HEK293 (cell line): Measurements from ENCODE around the gene CETP.

Source experiments
- CTCF ChIA-PET: fragments of 350-600 bp; formaldehyde crosslinking; extraction: SDS; loops from one replicate; lab custom pipeline; 2021; ENCODE audit warnings: antibody characterized with exemption; lab: Yijun Ruan, JAX
- POLR2A ChIA-PET: fragments of 300-600 bp; formaldehyde crosslinking; extraction: SDS; loops from one replicate; lab custom pipeline; 2020; ENCODE audit warnings: antibody characterized with exemption, inconsistent platforms; lab: Yijun Ruan, JAX
- H3K27ac ChIP-seq: fragments of 200-500 bp; sonication (Bioruptor generic); 2 replicates; pipeline ENCODE4 v1.5.1; 2014; ENCODE audit warnings: low read depth, low read length, control low read depth, inconsistent platforms; ENCODE audit errors: extremely low read depth
- H3K36me3 ChIP-seq, 2 experiments: fragments of 200-500 bp in 1 of 2; sonication (Bioruptor generic) in 1 of 2; 1 replicate in 1 of 2; 2 replicates in 1 of 2; pipeline ENCODE4 v1.5.1; 2014 to 2017; ENCODE audit warnings: inconsistent platforms in 2 of 2, low read length in 2 of 2; ENCODE audit not compliant: control insufficient read depth in 2 of 2, insufficient read depth in 1 of 2
- H3K4me1 ChIP-seq: fragments of 200-500 bp; sonication (Bioruptor generic); 2 replicates; pipeline ENCODE4 v1.5.1; 2014; ENCODE audit warnings: mild to moderate bottlenecking, low read length, inconsistent platforms; ENCODE audit not compliant: control insufficient read depth, insufficient read depth
- H3K4me3 ChIP-seq: 2 replicates; pipeline ENCODE4 v1.5.1; 2011; ENCODE audit warnings: low read depth, mild to moderate bottlenecking, control low read depth, low read length, moderate library complexity
- H3K9me3 ChIP-seq: fragments of 200-500 bp; sonication (Bioruptor generic); 2 replicates; pipeline ENCODE4 v1.5.1; 2014; ENCODE audit warnings: low read depth, low read length, inconsistent platforms; ENCODE audit not compliant: control insufficient read depth, insufficient read depth
- MYNN ChIP-seq: fragments of 450-650 bp; formaldehyde crosslinking; IDR thresholded peaks from 2 replicates; pipeline ENCODE4 v1.5.1; 2016; ENCODE audit warnings: missing biosample characterization, missing genetic modification characterization, borderline replicate concordance
- SP2 ChIP-seq: fragments of 450-650 bp; formaldehyde crosslinking; IDR thresholded peaks from 2 replicates; pipeline ENCODE4 v1.5.1; 2016; ENCODE audit warnings: missing biosample characterization, missing genetic modification characterization
- ZBTB6 ChIP-seq: fragments of 450-650 bp; formaldehyde crosslinking; IDR thresholded peaks from 2 replicates; pipeline ENCODE4 v1.5.1; 2017; ENCODE audit warnings: missing biosample characterization, missing genetic modification characterization
- ZNF10 ChIP-seq: fragments of 450-650 bp; formaldehyde crosslinking; IDR thresholded peaks from 2 replicates; pipeline ENCODE4 v1.5.1; 2017; ENCODE audit warnings: missing biosample characterization, missing genetic modification characterization
- ZNF211 ChIP-seq: fragments of 450-650 bp; formaldehyde crosslinking; IDR thresholded peaks from 2 replicates; pipeline ENCODE4 v1.5.1; 2016; ENCODE audit warnings: low read depth, missing biosample characterization, missing genetic modification characterization
- ZNF248 ChIP-seq: fragments of 450-650 bp; formaldehyde crosslinking; IDR thresholded peaks from 2 replicates; pipeline ENCODE4 v1.5.1; 2017; ENCODE audit warnings: missing biosample characterization, missing genetic modification characterization
- ZNF366 ChIP-seq: fragments of 450-650 bp; formaldehyde crosslinking; conservative IDR thresholded peaks from 2 replicates; pipeline ENCODE4 v1.5.1; 2016; ENCODE audit warnings: missing biosample characterization, missing genetic modification characterization
- ZNF558 ChIP-seq: fragments of 450-650 bp; formaldehyde crosslinking; IDR thresholded peaks from 2 replicates; pipeline ENCODE4 v1.5.1; 2016; ENCODE audit warnings: missing biosample characterization, missing genetic modification characterization
- ZNF623 ChIP-seq: fragments of 450-650 bp; formaldehyde crosslinking; IDR thresholded peaks from 2 replicates; pipeline ENCODE4 v1.5.1; 2016; ENCODE audit warnings: missing biosample characterization, missing genetic modification characterization
- ZNF645 ChIP-seq: fragments of 450-650 bp; formaldehyde crosslinking; IDR thresholded peaks from 2 replicates; pipeline ENCODE4; 2016; ENCODE audit warnings: missing biosample characterization, missing genetic modification characterization
- ZNF843 ChIP-seq: fragments of 450-650 bp; formaldehyde crosslinking; IDR thresholded peaks from 2 replicates; pipeline ENCODE4 v1.5.1; 2016; ENCODE audit warnings: missing biosample characterization, missing genetic modification characterization
- ZXDB ChIP-seq: fragments of 450-650 bp; formaldehyde crosslinking; IDR thresholded peaks from 2 replicates; pipeline ENCODE4 v1.5.1; 2016; ENCODE audit warnings: missing biosample characterization, missing genetic modification characterization
- TF ChIP-seq, protein P1 (sequence below): fragments of 450-650 bp; formaldehyde crosslinking; IDR thresholded peaks from 2 replicates; pipeline ENCODE4 v1.5.1; 2017; ENCODE audit warnings: missing biosample characterization, missing genetic modification characterization
- TF ChIP-seq, protein P2 (sequence below): fragments of 450-650 bp; formaldehyde crosslinking; IDR thresholded peaks from 2 replicates; pipeline ENCODE4 v1.5.1; 2016; ENCODE audit warnings: missing biosample characterization, missing genetic modification characterization, borderline replicate concordance
- TF ChIP-seq, protein P3 (sequence below): fragments of 450-650 bp; formaldehyde crosslinking; IDR thresholded peaks from 2 replicates; pipeline ENCODE4 v1.5.1; 2016; ENCODE audit warnings: missing biosample characterization, missing genetic modification characterization

CETP gene

GRCh38 chr16:56923481-56924091 is 38.2 kb upstream of the CETP start:
- ChIA-PET POLR2A (interaction anchor here (0.5 kb wide), 1 partner anchor 223 kb away, joined by 5 read pairs; no protein-coding TSS in a partner anchor), CTCF (no interaction called here)
- H3K4me1 ChIP-seq, result no peaks in the 10 kb centered on the region
- no peak overlapping the region for H3K4me3 ChIP-seq
- TF ChIP-seq ZXDB (tag by site-specific recombination) (no peak), ZNF366 (tag by site-specific recombination) (no peak), ZNF645 (tag by site-specific recombination) (no peak), ZNF843 (no peak), ZNF211 (no peak), ZNF623 (tag by site-specific recombination) (no peak), ZNF558 (tag by site-specific recombination) (no peak), ZNF10 (tag by site-specific recombination) (no peak), ZNF248 (no peak)
- TF ChIP-seq, protein P1, sequence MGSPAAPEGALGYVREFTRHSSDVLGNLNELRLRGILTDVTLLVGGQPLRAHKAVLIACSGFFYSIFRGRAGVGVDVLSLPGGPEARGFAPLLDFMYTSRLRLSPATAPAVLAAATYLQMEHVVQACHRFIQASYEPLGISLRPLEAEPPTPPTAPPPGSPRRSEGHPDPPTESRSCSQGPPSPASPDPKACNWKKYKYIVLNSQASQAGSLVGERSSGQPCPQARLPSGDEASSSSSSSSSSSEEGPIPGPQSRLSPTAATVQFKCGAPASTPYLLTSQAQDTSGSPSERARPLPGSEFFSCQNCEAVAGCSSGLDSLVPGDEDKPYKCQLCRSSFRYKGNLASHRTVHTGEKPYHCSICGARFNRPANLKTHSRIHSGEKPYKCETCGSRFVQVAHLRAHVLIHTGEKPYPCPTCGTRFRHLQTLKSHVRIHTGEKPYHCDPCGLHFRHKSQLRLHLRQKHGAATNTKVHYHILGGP (tag by site-specific recombination), result no peak
- TF ChIP-seq, protein P2, sequence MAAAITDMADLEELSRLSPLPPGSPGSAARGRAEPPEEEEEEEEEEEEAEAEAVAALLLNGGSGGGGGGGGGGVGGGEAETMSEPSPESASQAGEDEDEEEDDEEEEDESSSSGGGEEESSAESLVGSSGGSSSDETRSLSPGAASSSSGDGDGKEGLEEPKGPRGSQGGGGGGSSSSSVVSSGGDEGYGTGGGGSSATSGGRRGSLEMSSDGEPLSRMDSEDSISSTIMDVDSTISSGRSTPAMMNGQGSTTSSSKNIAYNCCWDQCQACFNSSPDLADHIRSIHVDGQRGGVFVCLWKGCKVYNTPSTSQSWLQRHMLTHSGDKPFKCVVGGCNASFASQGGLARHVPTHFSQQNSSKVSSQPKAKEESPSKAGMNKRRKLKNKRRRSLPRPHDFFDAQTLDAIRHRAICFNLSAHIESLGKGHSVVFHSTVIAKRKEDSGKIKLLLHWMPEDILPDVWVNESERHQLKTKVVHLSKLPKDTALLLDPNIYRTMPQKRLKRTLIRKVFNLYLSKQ (tag by site-specific recombination), result no peak
- H3K27ac ChIP-seq, result no peak overlapping the region
- no peaks in the 10 kb centered on the region for H3K36me3 ChIP-seq
- no peaks in the 10 kb centered on the region for H3K9me3 ChIP-seq

- POLR2A ChIA-PET, result no interaction called here
These were observed 34.3 kb upstream of the CETP start for GRCh38 chr16:56927471-56927870.

GRCh38 chr16:56929639-56930038 is 32.1 kb upstream of the CETP start:
- H3K4me3 ChIP-seq, result no peak overlapping the region
- ChIA-PET POLR2A (no interaction called here), CTCF (interaction anchor here (0.7 kb wide), 1 partner anchor 278 kb away, joined by 4 read pairs; the partner anchor contains the start of gene MT1B)
- TF ChIP-seq MYNN (no peak), SP2 (tag by site-specific recombination) (no peak)
- TF ChIP-seq, protein P3, sequence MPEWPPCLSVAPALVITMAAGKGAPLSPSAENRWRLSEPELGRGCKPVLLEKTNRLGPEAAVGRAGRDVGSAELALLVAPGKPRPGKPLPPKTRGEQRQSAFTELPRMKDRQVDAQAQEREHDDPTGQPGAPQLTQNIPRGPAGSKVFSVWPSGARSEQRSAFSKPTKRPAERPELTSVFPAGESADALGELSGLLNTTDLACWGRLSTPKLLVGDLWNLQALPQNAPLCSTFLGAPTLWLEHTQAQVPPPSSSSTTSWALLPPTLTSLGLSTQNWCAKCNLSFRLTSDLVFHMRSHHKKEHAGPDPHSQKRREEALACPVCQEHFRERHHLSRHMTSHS, result no peak
- H3K9me3 ChIP-seq, result no peaks in the 10 kb centered on the region
- H3K4me1 ChIP-seq, result peaks cover 3% of the 10 kb centered on the region; the same call in 1 of the 2 replicates
- no peaks in the 10 kb centered on the region for H3K36me3 ChIP-seq
- H3K27ac ChIP-seq, result no peak overlapping the region

More at GRCh38 chr16:56927471-56927870, 34.3 kb upstream of the CETP start:
- no peak overlapping the region for H3K27ac ChIP-seq
- no peak for TF ChIP-seq ZBTB6 (tag by site-specific recombination)
- TF ChIP-seq, all 188 proteins: peak for 0
- CTCF ChIA-PET, result interaction anchor here (0.6 to 1.1 kb wide), 3 partner anchors 31 to 447 kb away, joined by 3 read pairs; no protein-coding TSS in a partner anchor
- Histone ChIP-seq H3K4me1 (peaks cover 3% of the 10 kb centered on the region; the same call in 1 of the 2 replicates), H3K9me3 (no peaks in the 10 kb centered on the region), H3K36me3 (no peaks in the 10 kb centered on the region), H3K4me3 (no peak overlapping the region)
